Aorta (tissue), 5 donors: ENCODE results near the gene NXN. TPM values are rescaled to one million over a fixed set of nuclear protein-coding genes. Genes with fewer than 3 reads are reported as not detected.
"Not testable (repeated sequence)": the region's sequence is repeated elsewhere in the genome, so short reads cannot be mapped to it uniquely, and the experiment has no call there.

Experiments
- ATAC-seq: fragments of 200-7000 bp; cut with Tn5 transposase; one replicate; pipeline ENCODE4 v1.9.1; 2022; ENCODE audit warnings: moderate library complexity; ENCODE audit not compliant: low FRiP score
- DNase-seq, 2 donors: peaks; one replicate each; pipeline ENCODE4 v3.0.0-alpha.2; 2020
- H3K27ac ChIP-seq, 2 donors: one replicate each; pipeline ENCODE4 v1.5.1; 2013; ENCODE audit warnings: low read length in 2 of 2, mild to moderate bottlenecking in 2 of 2, moderate library complexity in 2 of 2, control low read depth in 1 of 2, inconsistent platforms in 1 of 2, low read depth in 1 of 2
- H3K27me3 ChIP-seq, 2 donors: one replicate each; pipeline ENCODE4 v1.6.1; 2013; ENCODE audit warnings: control low read depth in 1 of 2, low read length in 1 of 2, mild to moderate bottlenecking in 1 of 2, moderate library complexity in 1 of 2; ENCODE audit not compliant: insufficient read depth in 2 of 2, control insufficient read depth in 1 of 2
- H3K36me3 ChIP-seq, 2 donors: one replicate each; pipeline ENCODE4 v1.6.1; 2013; ENCODE audit warnings: control low read depth in 1 of 2, low read length in 1 of 2, mild to moderate bottlenecking in 1 of 2; ENCODE audit not compliant: insufficient read depth in 2 of 2, control insufficient read depth in 1 of 2
- H3K4me1 ChIP-seq, 2 donors: one replicate each; pipeline ENCODE4 v1.6.1; 2013; ENCODE audit warnings: low read length in 2 of 2, control low read depth in 1 of 2, mild to moderate bottlenecking in 1 of 2, moderate library complexity in 1 of 2; ENCODE audit not compliant: insufficient read depth in 2 of 2, control insufficient read depth in 1 of 2
- H3K4me3 ChIP-seq, 2 donors: one replicate each; pipeline ENCODE4 v1.5.1; 2013; ENCODE audit warnings: low read length in 2 of 2, control low read depth in 1 of 2, mild to moderate bottlenecking in 1 of 2
- H3K9me3 ChIP-seq: one replicate; pipeline ENCODE4 v1.6.1; 2013; ENCODE audit warnings: mild to moderate bottlenecking, low read length; ENCODE audit not compliant: control insufficient read depth
- WGBS, 2 donors: extraction: QIAGEN DNeasy Blood & Tissue Kit; methylation state at CpG; one replicate each; pipeline ENCODE4 v1.1.7; 2013; 5-methylcytosine and 5-hydroxymethylcytosine counted together
- intact Hi-C, 2 donors: fragments of 100-400 bp; cut with DNase I; formaldehyde crosslinking; loops; one replicate each; pipeline versions ENCODE4 v1.14.2 to v1.15.0; 2022
- polyA plus RNA-seq, 2 donors: library from polyadenylated mRNA; stranded (reverse); fragments of 200-250 nt; gene quantifications; one replicate each; pipeline ENCODE4 v1.2.3, GENCODE V29; 2013
- total RNA-seq, 2 donors: library from RNA; stranded (reverse); fragmentation: NEBNext Ultra II Directional; extraction: Animal tissue kit (Norgen Biotek cat#: 25700); gene quantifications; one replicate each; pipeline ENCODE4 v1.2.1, GENCODE V29; 2021
- donor health status: healthy with polysubstance abuse.
- donor health status: Bipolar disorder and iron deficiency.
- donor health status: DM: no; HTN: no; CAD: no.
- donor health status: DM: no; HTN: no; CAD: no.
- donor health status: DM: yes; HTN: yes; CAD: no.

NXN gene
- total and polyA plus RNA-seq, 4 donors: 13.0 to 41.0 (median 21.9) TPM

- Histone ChIP-seq H3K27ac (no peak overlapping the region), H3K9me3 (no peaks in the 10 kb centered on the region), H3K4me3 (peak overlapping the region; percentile 5 to 8), H3K36me3 (no peaks in the 10 kb centered on the region), H3K4me1 (no peaks in the 10 kb centered on the region), H3K27me3 (no peaks in the 10 kb centered on the region)
- DNase-seq: peak in 1 of 2 donors; percentile 70
- peak; percentile 15 for ATAC-seq
- intact Hi-C loops: loop anchor here (1.0 to 5.0 kb wide), 2 partner anchors 186 to 262 kb away; no protein-coding TSS in a partner anchor
- WGBS, 2 donors: 16 to 19% methylated on average over 14 of the region's 14 CpGs
Measured at GRCh38 chr17:795276-795675, 184.3 kb downstream of the NXN start.

- Histone ChIP-seq H3K4me1 (no peaks in the 10 kb centered on the region), H3K27me3 (no peaks in the 10 kb centered on the region), H3K4me3 (peak overlapping the region; percentile 5 to 8), H3K9me3 (no peaks in the 10 kb centered on the region), H3K36me3 (no peaks in the 10 kb centered on the region), H3K27ac (no peak overlapping the region)
- DNase-seq (peak; percentile 88 to 94), ATAC-seq (peak; percentile 90)
- intact Hi-C loops: loop anchor here (1.0 to 5.0 kb wide), 2 partner anchors 186 to 262 kb away; no protein-coding TSS in a partner anchor
- 2% methylated on average over 18 of the region's 18 CpGs for WGBS, 2 donors
Measured at GRCh38 chr17:794876-795275, 184.7 kb downstream of the NXN start.

- Histone ChIP-seq H3K36me3 (peaks cover 0 to 3% of the 10 kb centered on the region in 2 donors), H3K4me3 (no peak overlapping the region), H3K9me3 (no peaks in the 10 kb centered on the region), H3K27me3 (no peaks in the 10 kb centered on the region), H3K4me1 (no peaks in the 10 kb centered on the region), H3K27ac (no peak overlapping the region)
- DNase-seq: peak in 1 of 2 donors; percentile 26
- ATAC-seq: no peak
- intact Hi-C loops: loop anchor here in 1 of 2 donors (5.0 kb wide), 1 partner anchor 265 kb away; no protein-coding TSS in a partner anchor
- WGBS, 2 donors: 69 to 72% methylated on average over 9 of the region's 9 CpGs
Measured at GRCh38 chr17:792277-792676, 187.3 kb downstream of the NXN start.

GRCh38 chr17:791829-792228 is 187.7 kb downstream of the NXN start:
- Histone ChIP-seq H3K4me1 (no peaks in the 10 kb centered on the region), H3K27me3 (no peaks in the 10 kb centered on the region), H3K36me3 (peaks cover 0 to 3% of the 10 kb centered on the region in 2 donors), H3K9me3 (no peaks in the 10 kb centered on the region), H3K27ac (no peak overlapping the region), H3K4me3 (no peak overlapping the region)
- DNase-seq (peak in 1 of 2 donors; percentile 72), ATAC-seq (no peak)
- intact Hi-C loops: loop anchor here in 1 of 2 donors (5.0 kb wide), 1 partner anchor 265 kb away; no protein-coding TSS in a partner anchor
- 80 to 85% methylated on average over 19 of the region's 19 CpGs for whole genome bisulfite sequencing, 2 donors

- ATAC-seq, H3K27ac ChIP-seq, H3K4me3 ChIP-seq, H3K4me1 ChIP-seq, H3K36me3 ChIP-seq, H3K27me3 ChIP-seq, H3K9me3 ChIP-seq: not testable (repeated sequence)
- 28 to 39% methylated on average over 8 to 11 of the region's 12 CpGs for WGBS, 2 donors
- peak in 1 of 2 donors; percentile 73 for DNase-seq
- intact Hi-C loops: loop anchor here in 1 of 2 donors (5.0 kb wide), 1 partner anchor 266 kb away; no protein-coding TSS in a partner anchor
Measured at GRCh38 chr17:790874-791247, 188.7 kb downstream of the NXN start.

- WGBS, 2 donors: 36 to 39% methylated on average over 27 to 38 of the region's 38 CpGs
- ATAC-seq, H3K27me3 ChIP-seq, H3K4me1 ChIP-seq, H3K9me3 ChIP-seq, H3K36me3 ChIP-seq, H3K4me3 ChIP-seq, H3K27ac ChIP-seq: not testable (repeated sequence)
- DNase-seq: peak; percentile 74 to 84
- intact Hi-C loops: loop anchor here in 1 of 2 donors (5.0 kb wide), 1 partner anchor 267 kb away; no protein-coding TSS in a partner anchor
Measured at GRCh38 chr17:789931-790873, 189.4 kb downstream of the NXN start.

GRCh38 chr17:789160-789840 is 190.3 kb downstream of the NXN start:
- H3K36me3 ChIP-seq: peaks cover 0 to 3% of the 10 kb centered on the region in 2 donors
- WGBS, 2 donors: 79 to 83% methylated on average over 14 of the region's 14 CpGs

GRCh38 chr17:788551-788950 is 191.0 kb downstream of the NXN start:
- H3K4me1 ChIP-seq: peaks cover 0 to 4% of the 10 kb centered on the region in 2 donors
- H3K27me3 ChIP-seq: no peaks in the 10 kb centered on the region
- peaks cover 0 to 3% of the 10 kb centered on the region in 2 donors for H3K36me3 ChIP-seq
- WGBS, 2 donors: 70 to 80% methylated on average over 4 of the region's 4 CpGs
- no peak overlapping the region for H3K4me3 ChIP-seq
- intact Hi-C loops: no loop called here
- ATAC-seq: no peak
- no peaks in the 10 kb centered on the region for H3K9me3 ChIP-seq
- no peak overlapping the region for H3K27ac ChIP-seq
- DNase-seq: peak in 1 of 2 donors; percentile 15

More at GRCh38 chr17:789160-789840, 190.3 kb downstream of the NXN start:
- DNase-seq (peak in 1 of 2 donors; percentile 20), ATAC-seq (no peak)
- Histone ChIP-seq H3K27ac (no peak overlapping the region), H3K27me3 (no peaks in the 10 kb centered on the region), H3K9me3 (no peaks in the 10 kb centered on the region), H3K4me1 (no peaks in the 10 kb centered on the region), H3K4me3 (no peak overlapping the region)
- intact Hi-C loops: no loop called here
